Measurements from ENCODE around the gene NFKBIL1. TPM values are rescaled to one million over a fixed set of nuclear protein-coding genes. Genes with fewer than 3 reads are reported as not detected.

Gene NFKBIL1
- total and polyA plus RNA-seq, 2 experiments from 2014 or later: 9.6 to 12.3 TPM

- no peaks in the 10 kb centered on the region for H3K36me3 ChIP-seq (ENCODE audit: insufficient read depth)
- peaks cover 3% of the 10 kb centered on the region; the same call in 1 of the 3 replicates for H3K9me3 Mint-ChIP-seq
- no peaks in the 10 kb centered on the region for H3K79me2 ChIP-seq (replicated peaks; ENCODE audit: insufficient read depth)
- H3K27me3 ChIP-seq (ENCODE audit: insufficient read depth): peaks cover 20% of the 10 kb centered on the region
- no peaks in the 10 kb centered on the region for H3K36me3 Mint-ChIP-seq (ENCODE audit: low read depth)
- H4K20me1 ChIP-seq (replicated peaks; ENCODE audit: insufficient read depth): no peaks in the 10 kb centered on the region
- no peaks in the 10 kb centered on the region for H3K9me2 ChIP-seq (ENCODE audit: insufficient read depth)
- peak within 1 kb of the TSS; percentile 96 for H3K4me2 ChIP-seq
- H2AFZ ChIP-seq: peak within 1 kb of the TSS; percentile 99
- ATAC-seq: no peak
- peaks cover 4% of the 10 kb centered on the region; the same call in 1 of the 2 replicates for H3K4me1 ChIP-seq (ENCODE audit: insufficient read depth)
- peak within 1 kb of the TSS; percentile 60; the same call in 1 of the 2 replicates for H3K27ac Mint-ChIP-seq
- peak within 1 kb of the TSS; percentile 95 for H3K4me3 ChIP-seq
- H3K4me3 Mint-ChIP-seq: peak within 1 kb of the TSS; percentile 95
- peaks cover 24% of the 10 kb centered on the region for H3K4me1 Mint-ChIP-seq
- no peak within 1 kb of the TSS for H3K27ac ChIP-seq (ENCODE audit: low read depth)
- no peaks in the 10 kb centered on the region for H3F3A ChIP-seq (replicated peaks; ENCODE audit: low read depth)
- H3K27me3 Mint-ChIP-seq (ENCODE audit: insufficient read depth, low read depth, poor library complexity): peaks cover 34% of the 10 kb centered on the region
- no peak for DNase-seq (ENCODE audit: low spot score)
- no peak for TF ChIP-seq CTCF (conservative IDR thresholded peaks at IDR 0.05; ENCODE audit: low read depth in 2 of 2)
- TF ChIP-seq EZH2 (IDR thresholded peaks at IDR 0.05; ENCODE audit: low read depth, unreplicated experiment): no peak
- TF ChIP-seq ZNF114 (CRISPR knock-in tag; IDR thresholded peaks at IDR 0.05): no peak
- no peak for TF ChIP-seq REST (IDR thresholded peaks at IDR 0.05; ENCODE audit: unreplicated experiment)
- TF ChIP-seq EZH2phosphoT487 (IDR thresholded peaks at IDR 0.05; ENCODE audit: unreplicated experiment): no peak
- no peak for TF ChIP-seq JUNB (IDR thresholded peaks at IDR 0.05; ENCODE audit: unreplicated experiment)
Measured at GRCh38 chr6:31582230-31582643, 34.8 kb downstream of the NFKBIL1 start, which contains the start of gene LTB. LTB (minus strand) TSS chr6:31582424; CDS start chr6:31582417, 7 bp downstream.

- no peak overlapping the region for H3K4me3 ChIP-seq
- H4K20me1 ChIP-seq (replicated peaks; ENCODE audit: insufficient read depth): no peaks in the 10 kb centered on the region
- Mint-ChIP-seq H3K4me1 (peaks cover 22% of the 10 kb centered on the region), H3K4me3 (no peak overlapping the region; the same call in 2 of the 3 replicates), H3K9me3 (peaks cover 3% of the 10 kb centered on the region; the same call in 1 of the 3 replicates), H3K27ac (no peak overlapping the region), H3K27me3 (ENCODE audit: insufficient read depth, low read depth, poor library complexity) (peaks cover 28% of the 10 kb centered on the region), H3K36me3 (ENCODE audit: low read depth) (no peaks in the 10 kb centered on the region; the same call in 2 of the 3 replicates)
- H3K27me3 ChIP-seq (ENCODE audit: insufficient read depth): peaks cover 13% of the 10 kb centered on the region
- ATAC-seq (peak; percentile 22), DNase-seq (ENCODE audit: low spot score) (peak; percentile 81)
- H3K36me3 ChIP-seq (ENCODE audit: insufficient read depth): no peaks in the 10 kb centered on the region
- H3K4me2 ChIP-seq: no peak overlapping the region
- no peaks in the 10 kb centered on the region for H3F3A ChIP-seq (replicated peaks; ENCODE audit: low read depth)
- no peaks in the 10 kb centered on the region for H3K79me2 ChIP-seq (replicated peaks; ENCODE audit: insufficient read depth)
- no peak overlapping the region for H3K27ac ChIP-seq (ENCODE audit: low read depth)
- peaks cover 4% of the 10 kb centered on the region; the same call in 1 of the 2 replicates for H3K4me1 ChIP-seq (ENCODE audit: insufficient read depth)
- no peak for TF ChIP-seq NANOG (IDR thresholded peaks at IDR 0.05; ENCODE audit: borderline replicate concordance)
- TF ChIP-seq CTCF (conservative IDR thresholded peaks at IDR 0.05; ENCODE audit: low read depth in 2 of 2): peak; percentile 75 to 81
- no peak overlapping the region for H2AFZ ChIP-seq
- H3K9me2 ChIP-seq (ENCODE audit: insufficient read depth): no peaks in the 10 kb centered on the region
Measured at GRCh38 chr6:31585491-31585890, 38.1 kb downstream of the NFKBIL1 start.
